SIG-M5 (cell line): ENCODE data around the gene USP35.
"Not testable (repeated sequence)": the region's sequence is repeated elsewhere in the genome, so short reads cannot be mapped to it uniquely, and the experiment has no call there.

Experiments used
- DNase-seq: peaks from one replicate; lab custom pipeline; 2025; lab: John Stamatoyannopoulos, UW

USP35 gene

DNA sequence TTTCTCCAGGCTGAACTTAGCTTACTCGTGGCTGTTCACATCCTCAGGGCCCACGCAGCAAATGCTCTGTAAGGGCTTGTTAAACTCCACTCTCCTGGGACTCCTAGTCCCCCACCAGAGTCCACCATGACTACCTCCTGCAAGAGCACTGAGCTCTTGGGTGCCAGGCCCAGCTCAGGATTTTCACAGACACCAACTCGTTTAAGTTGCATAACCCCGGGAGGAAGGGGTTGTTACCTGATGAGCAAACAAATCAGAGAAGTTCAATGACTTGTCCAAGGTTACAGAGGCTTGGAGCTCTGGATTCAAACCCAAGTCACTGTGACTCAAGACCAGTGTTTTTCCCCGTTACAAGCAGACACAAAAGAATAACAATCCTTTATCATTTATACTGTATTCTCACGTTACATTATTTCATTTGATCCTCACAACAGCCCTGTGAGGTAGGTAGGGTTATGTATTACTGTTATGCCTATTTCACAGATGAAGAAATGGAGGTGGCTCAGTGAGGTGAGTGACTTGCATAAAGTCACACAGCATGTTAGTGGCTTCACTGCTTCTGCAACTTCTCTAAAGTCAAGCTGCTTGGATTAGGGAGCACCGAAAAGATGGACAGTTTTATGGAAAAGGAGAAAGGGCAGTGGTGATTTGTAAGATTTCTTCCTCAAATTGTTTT lies 17.7 kb upstream of the USP35 start:
- DNase-seq: no peak

DNA sequence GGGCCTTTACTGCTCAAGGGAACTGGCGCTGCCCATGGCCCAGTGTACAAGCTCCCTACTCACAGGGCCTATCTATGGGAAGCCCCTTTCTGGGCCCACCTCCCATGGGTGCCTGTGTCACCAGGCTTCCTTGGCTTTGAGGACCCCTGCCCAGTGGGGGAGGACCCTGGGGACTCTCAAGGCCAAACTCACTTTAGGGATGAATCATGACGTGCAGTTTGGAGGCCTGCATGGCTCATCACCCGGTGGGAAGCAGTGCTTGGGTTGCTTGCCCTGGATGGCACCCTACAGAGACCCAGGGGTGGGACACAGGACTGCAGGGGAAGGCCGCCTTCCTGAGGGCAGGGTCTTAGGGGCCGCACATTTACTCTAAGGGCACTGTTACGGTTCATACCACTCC lies 16.8 kb upstream of the USP35 start:
- DNase-seq: no peak

DNA sequence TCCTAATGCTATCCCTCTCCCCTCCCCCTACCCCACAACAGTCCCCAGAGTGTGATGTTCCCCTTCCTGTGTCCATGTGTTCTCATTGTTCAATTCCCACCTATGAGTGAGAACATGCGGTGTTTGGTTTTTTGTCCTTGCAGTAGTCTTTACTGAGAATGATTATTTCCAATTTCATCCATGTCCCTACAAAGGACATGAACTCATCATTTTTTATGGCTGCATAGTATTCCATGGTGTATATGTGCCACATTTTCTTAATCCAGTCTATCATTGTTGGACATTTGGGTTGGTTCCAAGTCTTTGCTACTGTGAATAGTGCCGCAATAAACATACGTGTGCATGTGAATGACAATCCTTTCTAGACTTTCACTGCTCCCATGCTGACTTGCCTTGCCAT lies 12.9 kb upstream of the USP35 start:
- not testable (repeated sequence) for DNase-seq

DNA sequence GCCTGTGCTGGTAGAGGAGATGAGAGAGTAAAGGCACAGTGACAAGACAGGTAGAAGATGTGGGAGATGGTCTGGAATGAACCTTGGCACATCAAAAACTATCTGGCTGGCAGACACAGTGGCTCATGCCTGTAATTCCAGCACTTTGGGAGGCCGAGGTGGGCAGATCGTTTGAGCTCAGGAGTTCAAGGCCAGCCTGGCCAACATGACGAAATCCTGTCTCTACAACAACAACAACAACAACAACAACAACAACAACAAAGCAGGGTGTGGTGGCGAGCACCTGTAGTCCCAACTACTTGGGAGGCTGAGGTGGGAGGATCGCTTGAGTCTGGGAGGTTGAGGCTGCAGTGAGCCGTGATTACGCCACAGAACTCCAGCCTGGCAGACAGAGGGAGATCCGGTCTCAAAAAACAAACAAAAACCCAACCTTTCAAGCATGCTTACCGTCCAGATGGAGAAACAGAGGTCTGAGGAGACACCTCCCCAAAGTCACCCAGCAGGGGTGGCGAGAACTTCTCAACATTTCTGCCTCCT lies 12.0 kb upstream of the USP35 start:
- DNase-seq: no peak

DNA sequence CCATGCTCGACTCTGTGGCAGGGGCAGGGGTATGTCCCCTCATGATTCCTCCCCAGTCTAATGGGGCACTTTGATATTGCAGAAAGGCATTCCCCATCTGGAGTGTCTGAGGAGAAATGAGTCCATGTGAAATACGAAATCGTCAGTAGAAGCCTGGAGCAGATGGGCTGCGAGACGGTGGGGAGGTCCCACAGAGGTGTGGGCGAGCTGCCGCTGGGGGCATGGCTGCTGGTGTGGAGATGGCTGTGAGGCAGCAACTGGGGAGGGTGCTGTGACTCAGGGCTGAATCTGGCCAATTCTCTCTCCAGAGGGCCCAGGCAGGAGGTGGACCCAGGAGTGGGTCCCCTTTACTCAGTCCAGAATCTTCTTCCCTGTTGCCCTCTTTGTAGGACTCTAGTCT lies 11.5 kb upstream of the USP35 start:
- no peak for DNase-seq

DNA sequence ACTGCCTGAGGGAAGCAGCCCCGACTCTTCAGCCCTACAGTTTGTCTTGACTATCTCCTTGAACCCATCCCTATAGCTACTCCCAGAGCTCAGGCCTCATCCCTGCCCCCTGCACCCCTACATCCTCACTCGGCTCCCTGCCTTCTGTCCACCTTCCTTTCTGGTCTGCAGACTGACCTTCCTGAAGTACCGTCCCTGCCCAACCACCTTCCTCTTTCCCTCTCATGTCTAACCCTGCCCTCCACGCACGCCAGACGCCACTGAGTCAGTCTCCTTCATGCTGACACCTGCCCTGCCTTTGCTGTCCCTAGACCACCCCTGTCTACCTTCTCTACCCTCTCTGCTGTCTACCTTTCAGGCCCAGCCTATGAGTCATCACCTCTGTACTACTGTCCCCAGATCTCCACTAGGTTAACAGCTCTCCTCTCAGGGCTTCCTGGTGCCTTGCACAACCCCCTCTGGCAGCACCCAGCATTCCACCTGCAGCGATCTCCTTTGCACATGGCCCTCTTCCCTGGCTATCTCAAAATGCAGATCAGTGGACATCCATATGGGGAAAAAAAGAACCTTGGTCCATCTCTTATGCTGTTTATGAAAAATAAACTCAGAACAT lies 9.2 kb upstream of the USP35 start:
- DNase-seq: no peak

DNA sequence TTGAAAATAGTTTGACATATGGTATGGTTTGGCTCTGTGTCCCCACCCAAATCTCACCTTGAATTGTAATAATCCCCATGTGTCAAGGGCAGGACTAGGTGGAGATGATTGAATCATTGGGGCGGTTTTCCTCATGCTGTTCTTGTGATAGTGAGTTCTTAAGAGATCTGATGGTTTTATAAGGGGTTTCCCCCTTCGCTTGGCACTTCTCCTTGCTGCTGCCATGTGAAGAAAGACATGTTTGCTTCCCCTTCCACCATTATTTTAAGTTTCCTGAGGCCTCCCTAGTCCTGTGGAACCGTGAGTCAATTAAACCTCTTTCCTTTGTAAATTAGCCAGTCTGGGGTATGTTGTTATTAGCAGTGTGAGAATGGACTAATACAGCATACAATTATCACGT lies 8.0 kb upstream of the USP35 start:
- no peak for DNase-seq

DNA sequence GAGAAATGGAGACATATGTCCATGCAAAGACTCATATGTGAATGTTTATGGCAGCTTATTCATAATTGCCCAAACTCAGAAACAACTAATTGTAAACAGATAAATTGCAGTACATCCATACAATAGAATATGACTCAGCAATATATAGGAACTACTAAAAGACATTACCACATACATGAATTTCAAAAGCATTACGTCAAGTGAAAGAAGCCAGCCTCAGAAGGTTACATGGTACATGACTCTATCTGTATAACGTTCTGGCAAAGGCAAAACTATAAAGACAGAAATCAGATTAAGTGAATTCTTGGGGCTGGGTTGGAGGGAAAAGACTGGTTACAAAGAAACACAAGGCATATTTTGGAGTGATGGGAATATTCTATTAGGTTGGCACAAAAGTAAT lies 7.5 kb upstream of the USP35 start:
- peak; percentile 17 for DNase-seq

DNA sequence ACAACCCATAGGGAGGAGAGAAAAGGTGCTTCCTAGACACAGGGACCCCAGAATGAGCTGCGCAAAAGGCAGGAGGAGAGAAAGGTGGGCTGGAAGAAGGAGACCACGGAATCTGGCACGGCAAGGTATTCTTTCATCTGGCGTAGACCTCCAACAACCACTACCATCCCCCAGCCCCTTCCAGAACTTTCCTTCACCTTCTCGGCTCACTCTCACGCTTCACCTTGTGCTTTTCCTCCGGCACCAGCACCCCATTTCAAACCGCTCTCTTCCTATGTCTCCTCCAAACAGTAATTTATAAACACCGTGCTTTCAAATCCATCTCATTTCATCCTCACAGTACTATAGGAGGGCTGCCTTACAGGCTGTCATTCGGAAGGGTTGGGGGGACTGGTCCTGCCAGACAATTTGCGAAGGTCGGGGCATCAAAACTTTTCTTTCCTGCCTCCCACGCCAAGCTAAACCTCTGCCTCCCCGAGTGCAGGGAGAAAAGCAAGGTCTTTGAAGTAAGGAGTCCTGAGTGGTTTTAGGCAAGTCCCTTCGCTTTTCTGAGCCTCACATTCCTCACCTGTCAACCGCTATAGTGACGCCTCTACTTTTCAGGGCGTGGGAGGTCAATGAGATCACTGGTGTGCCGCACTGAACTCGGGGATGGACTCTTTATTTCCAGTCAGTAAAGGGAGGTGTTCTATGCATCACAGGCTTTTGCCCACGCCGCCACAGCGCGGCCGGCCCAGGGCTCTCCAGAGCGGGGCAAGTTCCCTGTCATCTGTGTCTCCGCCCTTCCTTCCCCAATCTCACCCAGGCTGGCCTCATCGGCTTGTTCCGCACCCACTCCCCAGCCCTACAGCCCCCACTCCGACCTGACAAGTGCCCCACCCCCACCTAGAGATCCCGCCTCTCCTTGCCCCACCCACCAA lies 1.1 kb upstream of the USP35 start:
- peak; percentile 49 for DNase-seq

DNA sequence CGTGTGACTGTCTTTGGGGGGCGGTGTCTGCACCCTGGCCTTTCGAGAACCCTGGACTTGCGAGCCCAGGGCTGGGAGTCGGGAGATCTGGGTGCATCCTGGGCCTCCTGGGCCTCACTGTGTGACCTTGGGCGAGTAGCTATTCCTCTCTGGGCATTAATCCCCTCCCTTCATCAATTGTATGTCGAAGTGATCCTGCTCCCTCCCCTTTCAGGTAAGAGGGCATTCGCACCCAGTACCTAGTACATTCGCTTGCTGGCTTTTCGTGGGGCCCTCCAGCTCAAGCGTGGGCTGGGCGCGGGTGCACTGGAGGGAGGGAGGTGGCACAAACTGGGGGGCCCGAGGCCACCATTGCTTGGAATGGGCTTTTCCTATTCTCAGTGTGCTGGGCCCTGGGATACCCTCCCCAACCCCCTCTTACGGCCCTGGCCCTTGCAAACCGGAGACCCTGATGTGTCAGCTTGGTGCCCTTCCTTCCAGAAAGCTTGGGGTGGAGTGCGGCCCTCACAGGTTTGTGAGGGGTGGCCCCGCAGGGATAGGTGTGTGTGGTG lies 530 bp downstream of the USP35 start:
- no peak for DNase-seq

DNA sequence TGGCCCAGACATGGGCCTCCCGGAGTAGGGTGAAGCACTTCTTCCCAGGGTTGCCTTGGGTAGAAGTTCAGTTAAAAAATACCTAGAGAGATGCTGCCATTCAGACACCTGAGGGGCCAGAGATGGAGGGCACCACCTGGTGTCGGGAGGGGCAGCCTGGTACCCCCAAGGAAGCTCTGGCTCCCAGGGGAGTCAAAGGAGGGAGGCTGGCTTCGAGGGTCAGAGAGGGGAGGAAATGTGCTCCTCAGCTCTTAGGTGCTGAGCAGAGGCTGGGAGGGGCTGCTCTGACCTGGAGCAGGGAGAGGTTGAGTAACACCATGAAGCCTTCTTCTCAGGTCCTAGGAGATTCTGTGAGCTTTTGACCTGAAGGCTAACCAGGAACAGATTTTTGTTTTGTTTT lies 1.1 kb downstream of the USP35 start:
- no peak for DNase-seq

DNA sequence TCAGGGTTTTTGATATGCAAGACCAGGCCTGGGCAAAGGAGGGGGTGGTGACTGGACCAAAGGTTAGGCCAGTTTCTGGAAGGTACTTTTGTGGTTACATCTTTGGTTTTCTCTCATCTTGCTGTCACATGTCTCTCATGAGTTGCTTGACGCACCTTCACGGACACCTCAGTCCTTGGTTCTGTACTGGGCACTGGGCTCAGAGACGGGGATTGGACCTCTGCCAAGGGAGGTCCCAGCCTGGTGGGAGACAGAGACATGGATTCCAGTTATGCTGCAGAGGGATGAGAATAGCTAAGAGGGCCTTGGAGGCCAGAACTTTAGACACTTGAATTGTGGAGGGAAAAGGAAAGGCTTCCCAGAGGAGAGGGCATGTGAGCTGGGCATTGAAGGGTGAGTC lies 1.7 kb downstream of the USP35 start:
- DNase-seq: no peak

DNA sequence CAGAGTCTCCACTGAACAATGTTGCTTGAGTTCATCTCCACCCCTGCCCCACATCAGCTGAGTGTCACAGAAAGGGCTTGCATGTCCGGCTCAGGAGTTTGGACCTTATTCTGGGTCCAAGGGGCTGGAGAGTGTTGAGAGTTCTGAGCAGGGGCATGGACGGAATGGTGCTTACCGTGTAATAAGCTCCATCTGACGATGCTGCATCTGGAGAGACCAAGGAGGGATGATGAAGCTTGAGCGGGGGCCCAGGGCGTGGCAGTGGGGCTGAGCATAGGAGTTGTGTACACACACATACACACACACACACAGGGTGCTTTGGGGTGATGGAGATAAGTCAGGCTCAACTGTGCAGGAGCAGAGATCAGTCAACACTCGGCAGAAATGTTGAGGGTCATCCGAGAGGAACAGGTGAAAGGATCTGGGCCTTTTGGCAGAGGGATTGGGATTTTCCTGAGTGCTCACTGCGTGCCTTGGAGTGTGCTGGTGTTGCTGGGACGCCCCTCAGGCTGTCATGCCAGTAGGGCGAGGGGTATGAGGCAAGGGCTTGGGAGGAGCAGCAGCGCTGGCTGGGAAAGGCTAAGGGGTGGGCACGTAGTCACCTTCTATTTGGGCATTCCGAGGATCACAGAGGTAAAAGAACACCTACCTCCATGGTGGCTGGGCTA lies 2.3 kb downstream of the USP35 start:
- no peak for DNase-seq

DNA sequence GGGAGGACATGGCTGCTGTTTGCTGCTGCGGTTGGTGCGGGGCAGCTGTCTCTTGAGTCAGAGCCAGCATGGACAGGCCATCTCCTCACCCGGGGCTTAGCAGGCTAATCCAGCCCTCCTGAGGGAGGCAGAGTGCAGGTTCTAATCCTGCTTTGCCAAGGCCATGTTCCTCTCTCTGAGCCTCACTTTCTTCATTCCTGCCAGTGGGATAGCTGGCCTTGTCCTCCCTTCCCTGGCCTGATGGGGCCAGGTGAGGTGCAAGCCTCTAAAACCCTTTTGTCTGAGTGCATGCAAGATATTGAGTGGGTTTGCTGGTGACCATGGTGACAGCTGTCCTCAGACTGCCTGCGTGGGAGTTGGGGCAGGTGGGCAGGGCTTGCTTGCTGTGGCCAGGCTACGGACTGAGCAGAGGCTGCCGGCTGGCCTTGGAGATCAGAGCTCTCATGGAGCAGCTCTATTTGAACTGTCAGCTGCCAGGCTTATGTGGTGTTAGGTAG lies 3.6 kb downstream of the USP35 start:
- no peak for DNase-seq

DNA sequence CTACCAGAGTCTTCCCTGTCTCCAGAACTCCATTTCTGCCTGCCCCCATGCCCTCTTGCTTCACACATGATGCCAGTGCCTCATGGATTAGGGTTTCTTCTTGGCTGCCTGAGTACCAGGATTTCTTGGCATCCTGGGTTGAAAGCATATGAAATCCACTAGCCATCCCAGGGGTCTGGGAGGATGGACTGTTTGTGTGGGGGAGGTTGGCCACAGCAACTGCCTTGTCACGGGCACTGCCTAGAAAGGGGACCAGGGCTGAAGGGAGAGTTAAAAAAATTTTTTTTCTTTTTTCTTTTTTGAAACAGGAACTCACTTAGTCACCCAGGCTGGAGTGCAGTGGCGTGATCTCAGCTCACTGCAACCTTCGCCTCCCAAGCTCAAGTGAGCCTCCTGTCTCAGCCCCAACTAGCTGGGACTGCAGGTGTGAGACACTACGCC lies 4.2 kb downstream of the USP35 start:
- no peak for DNase-seq

DNA sequence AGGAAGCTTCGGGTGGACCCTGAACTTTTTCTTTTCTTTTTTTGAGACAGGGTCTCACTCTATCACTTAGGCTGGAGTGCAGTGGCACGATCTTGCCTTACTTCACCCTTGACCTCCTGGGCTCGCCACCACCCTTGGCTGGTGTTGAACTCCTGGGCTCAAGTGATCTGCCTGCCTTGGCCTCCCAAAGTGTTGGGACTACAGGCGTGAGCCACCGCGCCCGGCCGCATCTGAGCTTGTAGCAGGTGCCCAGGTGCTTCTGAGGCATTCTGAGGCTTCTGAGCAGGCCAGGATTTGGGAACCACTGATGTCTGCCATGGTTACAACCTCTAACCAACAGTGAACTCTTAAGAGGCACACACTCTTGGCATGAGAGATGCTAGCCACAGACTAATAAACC lies 5.1 kb downstream of the USP35 start:
- no peak for DNase-seq

DNA sequence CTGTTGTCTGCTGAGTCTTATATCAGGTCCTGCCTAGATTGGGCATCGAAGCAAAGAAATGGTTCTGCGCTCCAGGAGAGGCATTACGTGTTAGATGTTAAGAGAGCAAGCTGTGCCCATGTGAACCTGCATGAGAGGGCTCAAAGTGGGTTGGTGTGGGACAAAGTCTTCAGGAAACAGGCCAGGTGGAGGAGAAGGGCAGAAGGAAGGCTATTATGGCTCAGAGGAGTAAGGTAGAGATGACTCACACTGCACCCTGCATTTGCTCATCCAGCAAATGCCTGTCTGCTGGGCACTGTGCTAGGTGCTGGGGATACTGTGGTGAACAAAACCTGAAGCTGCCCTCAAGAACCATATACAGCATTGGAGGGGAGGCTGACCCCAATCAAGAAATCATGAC lies 5.8 kb downstream of the USP35 start:
- DNase-seq: no peak

DNA sequence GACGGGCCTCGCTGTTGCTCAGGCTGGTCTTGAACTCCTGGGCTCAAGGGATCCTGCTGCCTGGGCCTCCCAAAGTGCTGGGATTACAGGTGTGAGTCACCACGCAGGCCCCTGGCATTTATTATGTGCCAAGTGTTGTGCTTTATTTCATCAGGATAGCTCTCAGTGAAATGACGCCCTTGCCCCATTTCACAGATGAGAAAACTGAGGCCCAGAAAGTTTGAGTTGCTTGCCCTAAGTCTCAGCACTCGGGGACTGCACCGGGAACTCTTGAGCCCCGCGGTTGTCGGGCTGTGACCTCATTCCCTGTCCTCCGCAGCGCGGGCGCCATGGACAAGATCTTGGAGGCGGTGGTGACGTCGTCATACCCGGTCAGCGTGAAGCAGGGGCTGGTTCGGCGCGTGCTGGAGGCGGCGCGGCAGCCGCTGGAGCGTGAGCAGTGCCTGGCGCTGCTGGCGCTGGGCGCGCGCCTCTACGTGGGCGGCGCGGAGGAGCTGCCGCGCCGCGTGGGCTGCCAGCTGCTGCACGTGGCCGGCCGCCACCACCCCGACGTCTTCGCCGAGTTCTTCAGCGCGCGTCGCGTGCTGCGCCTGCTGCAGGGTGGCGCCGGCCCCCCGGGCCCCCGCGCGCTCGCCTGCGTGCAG lies 7.3 kb downstream of the USP35 start:
- DNase-seq: no peak

DNA sequence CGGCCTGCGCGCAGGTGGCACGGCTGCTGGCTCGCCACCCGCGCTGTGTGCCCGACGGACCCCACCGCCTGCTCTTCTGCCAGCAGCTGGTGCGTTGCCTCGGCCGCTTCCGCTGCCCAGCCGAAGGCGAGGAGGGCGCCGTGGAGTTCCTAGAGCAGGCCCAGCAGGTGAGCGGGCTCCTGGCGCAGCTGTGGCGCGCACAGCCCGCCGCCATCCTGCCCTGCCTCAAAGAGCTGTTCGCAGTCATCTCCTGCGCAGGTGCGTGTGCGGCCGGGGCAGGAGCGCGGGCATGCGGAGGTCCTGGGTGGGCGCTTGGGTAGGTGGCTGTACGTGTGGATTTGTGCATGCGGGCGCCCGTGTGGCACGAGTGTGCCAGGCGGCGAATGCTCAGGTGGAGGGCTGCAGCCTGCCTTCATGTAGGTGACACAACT lies 8.0 kb downstream of the USP35 start:
- DNase-seq: no peak

DNA sequence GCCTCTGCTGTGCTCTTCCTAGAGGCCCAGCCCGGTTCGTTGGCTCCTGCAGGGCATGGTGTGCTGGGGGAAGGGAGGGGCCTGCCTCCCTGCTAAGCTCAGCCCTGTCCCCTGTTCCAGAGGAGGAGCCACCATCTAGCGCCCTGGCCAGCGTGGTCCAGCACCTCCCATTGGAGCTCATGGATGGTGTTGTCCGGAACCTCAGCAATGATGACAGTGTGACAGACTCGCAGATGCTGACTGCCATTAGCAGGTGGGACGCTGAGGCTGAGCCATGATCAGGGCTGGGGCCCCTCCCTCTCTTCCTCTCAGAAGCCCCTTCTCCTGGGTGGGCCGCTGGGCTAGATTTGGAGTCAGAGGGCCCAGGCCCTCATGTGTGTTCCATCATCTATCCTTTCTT lies 9.1 kb downstream of the USP35 start:
- DNase-seq: no peak

DNA sequence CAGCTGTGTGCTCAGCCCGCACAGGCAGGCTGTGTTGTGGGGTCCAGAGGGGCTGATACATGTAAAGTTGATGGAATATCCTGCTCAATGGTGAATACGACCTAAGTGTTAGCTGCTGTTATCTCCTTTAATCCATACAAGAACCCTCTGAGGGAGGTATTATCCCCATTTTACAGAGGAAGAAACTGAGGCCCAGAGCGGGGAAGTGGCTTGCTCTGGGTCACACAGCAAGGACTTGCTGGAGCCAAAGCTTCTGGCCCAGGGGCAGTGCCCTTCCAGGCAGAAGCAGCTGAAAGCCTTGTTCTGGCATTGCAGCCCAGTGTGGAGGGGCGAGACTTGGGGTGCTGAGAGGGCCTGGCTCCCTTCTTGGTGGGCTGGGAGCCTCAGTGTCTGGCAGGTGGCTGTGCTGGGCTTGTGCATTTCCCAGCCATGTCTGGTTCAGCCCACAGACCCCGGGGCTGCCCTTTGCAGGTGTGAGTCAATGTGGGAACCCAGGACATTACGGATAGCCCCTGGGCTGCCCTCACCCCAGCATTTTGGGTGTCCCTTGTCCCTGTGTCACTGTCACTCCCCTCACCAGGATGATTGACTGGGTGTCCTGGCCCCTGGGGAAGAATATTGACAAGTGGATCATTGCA lies 10.4 kb downstream of the USP35 start:
- DNase-seq: no peak
